Activated naive CD4-positive, alpha-beta T cell treated with anti-CD3 and anti-CD28 coated beads, Interleukin-2, amount 50 U/mL, for 24 hours (primary cell): ENCODE data around the gene CHTF18.

Source experiments
- H3K27ac Mint-ChIP-seq: one replicate; pipeline ENCODE4 v1.8.0; 2021; ENCODE audit warnings: mild to moderate bottlenecking, mixed read lengths
- H3K27me3 Mint-ChIP-seq: one replicate; pipeline ENCODE4 v1.8.0; 2021; ENCODE audit warnings: mixed read lengths
- H3K36me3 Mint-ChIP-seq: one replicate; pipeline ENCODE4 v1.8.0; 2021; ENCODE audit warnings: mixed read lengths
- H3K4me1 Mint-ChIP-seq: one replicate; pipeline ENCODE4 v1.8.0; 2021; ENCODE audit warnings: mixed read lengths
- H3K4me3 Mint-ChIP-seq: one replicate; pipeline ENCODE4 v1.8.0; 2021; ENCODE audit warnings: mild to moderate bottlenecking, mixed read lengths
- H3K9me3 Mint-ChIP-seq: one replicate; pipeline ENCODE4 v1.8.0; 2021; ENCODE audit warnings: mixed read lengths

Gene CHTF18

GRCh38 chr16:802914-803753 is 14.7 kb downstream of the CHTF18 start:
- H3K27me3 Mint-ChIP-seq: peaks cover 1% of the 10 kb centered on the region
- H3K27ac Mint-ChIP-seq: no peak overlapping the region
- H3K4me1 Mint-ChIP-seq: peaks cover 5% of the 10 kb centered on the region
- H3K36me3 Mint-ChIP-seq: no peaks in the 10 kb centered on the region
- H3K4me3 Mint-ChIP-seq: no peak overlapping the region
- H3K9me3 Mint-ChIP-seq: no peaks in the 10 kb centered on the region

- Mint-ChIP-seq H3K9me3 (no peaks in the 10 kb centered on the region), H3K27me3 (peaks cover 1% of the 10 kb centered on the region), H3K36me3 (no peaks in the 10 kb centered on the region), H3K4me3 (no peak overlapping the region), H3K27ac (no peak overlapping the region), H3K4me1 (peaks cover 9% of the 10 kb centered on the region)
Observed at GRCh38 chr16:803754-804080, 15.3 kb downstream of the CHTF18 start.

GRCh38 chr16:804193-805048 is 16.0 kb downstream of the CHTF18 start:
- Mint-ChIP-seq H3K4me3 (no peak overlapping the region), H3K4me1 (peaks cover 14% of the 10 kb centered on the region), H3K36me3 (no peaks in the 10 kb centered on the region), H3K27ac (no peak overlapping the region), H3K9me3 (no peaks in the 10 kb centered on the region), H3K27me3 (peaks cover 1% of the 10 kb centered on the region)

GRCh38 chr16:805474-805873 is 17.1 kb downstream of the CHTF18 start:
- Mint-ChIP-seq H3K9me3 (no peaks in the 10 kb centered on the region), H3K36me3 (no peaks in the 10 kb centered on the region), H3K27me3 (peaks cover 1% of the 10 kb centered on the region), H3K4me3 (no peak overlapping the region), H3K27ac (no peak overlapping the region), H3K4me1 (peaks cover 16% of the 10 kb centered on the region)

GRCh38 chr16:807347-808084 is 19.1 kb downstream of the CHTF18 start:
- H3K9me3 Mint-ChIP-seq: no peaks in the 10 kb centered on the region
- H3K27me3 Mint-ChIP-seq: no peaks in the 10 kb centered on the region
- peak overlapping the region; percentile 95 for H3K27ac Mint-ChIP-seq
- H3K36me3 Mint-ChIP-seq: no peaks in the 10 kb centered on the region
- H3K4me3 Mint-ChIP-seq: peak overlapping the region; percentile 97
- H3K4me1 Mint-ChIP-seq: peaks cover 16% of the 10 kb centered on the region

- no peaks in the 10 kb centered on the region for H3K9me3 Mint-ChIP-seq
- peak overlapping the region; percentile 97 for H3K4me3 Mint-ChIP-seq
- peak overlapping the region; percentile 95 for H3K27ac Mint-ChIP-seq
- H3K36me3 Mint-ChIP-seq: no peaks in the 10 kb centered on the region
- peaks cover 19% of the 10 kb centered on the region for H3K4me1 Mint-ChIP-seq
- peaks cover 4% of the 10 kb centered on the region for H3K27me3 Mint-ChIP-seq
Observed at GRCh38 chr16:808085-808386, 19.6 kb downstream of the CHTF18 start.

GRCh38 chr16:813204-813915 is 24.9 kb downstream of the CHTF18 start:
- Mint-ChIP-seq H3K9me3 (no peaks in the 10 kb centered on the region), H3K4me1 (peaks cover 16% of the 10 kb centered on the region), H3K4me3 (peak overlapping the region; percentile 20), H3K27ac (no peak overlapping the region), H3K27me3 (peaks cover 9% of the 10 kb centered on the region), H3K36me3 (no peaks in the 10 kb centered on the region)

GRCh38 chr16:813916-814412 is 25.5 kb downstream of the CHTF18 start:
- Mint-ChIP-seq H3K9me3 (no peaks in the 10 kb centered on the region), H3K4me3 (no peak overlapping the region), H3K27ac (no peak overlapping the region), H3K27me3 (peaks cover 9% of the 10 kb centered on the region), H3K4me1 (peaks cover 10% of the 10 kb centered on the region), H3K36me3 (no peaks in the 10 kb centered on the region)

GRCh38 chr16:814974-815373 is 26.6 kb downstream of the CHTF18 start:
- Mint-ChIP-seq H3K27ac (no peak overlapping the region), H3K4me3 (no peak overlapping the region), H3K36me3 (no peaks in the 10 kb centered on the region), H3K9me3 (no peaks in the 10 kb centered on the region), H3K4me1 (peaks cover 13% of the 10 kb centered on the region), H3K27me3 (peaks cover 9% of the 10 kb centered on the region)

- Mint-ChIP-seq H3K27me3 (peaks cover 10% of the 10 kb centered on the region), H3K9me3 (no peaks in the 10 kb centered on the region), H3K4me1 (peaks cover 15% of the 10 kb centered on the region), H3K4me3 (no peak overlapping the region), H3K27ac (no peak overlapping the region), H3K36me3 (no peaks in the 10 kb centered on the region)
Observed at GRCh38 chr16:815861-816260, 27.4 kb downstream of the CHTF18 start.

- peaks cover 15% of the 10 kb centered on the region for H3K4me1 Mint-ChIP-seq
- H3K9me3 Mint-ChIP-seq: no peaks in the 10 kb centered on the region
- peaks cover 15% of the 10 kb centered on the region for H3K27me3 Mint-ChIP-seq
- H3K27ac Mint-ChIP-seq: no peak overlapping the region
- H3K4me3 Mint-ChIP-seq: no peak overlapping the region
- H3K36me3 Mint-ChIP-seq: no peaks in the 10 kb centered on the region
Observed at GRCh38 chr16:817001-817906, 28.8 kb downstream of the CHTF18 start.

- peaks cover 11% of the 10 kb centered on the region for H3K27me3 Mint-ChIP-seq
- no peaks in the 10 kb centered on the region for H3K36me3 Mint-ChIP-seq
- peaks cover 12% of the 10 kb centered on the region for H3K4me1 Mint-ChIP-seq
- no peak overlapping the region for H3K4me3 Mint-ChIP-seq
- H3K9me3 Mint-ChIP-seq: no peaks in the 10 kb centered on the region
- H3K27ac Mint-ChIP-seq: no peak overlapping the region
Observed at GRCh38 chr16:818132-818531, 29.7 kb downstream of the CHTF18 start.

GRCh38 chr16:818592-818991 is 30.2 kb downstream of the CHTF18 start:
- Mint-ChIP-seq H3K27me3 (peaks cover 11% of the 10 kb centered on the region), H3K27ac (no peak overlapping the region), H3K36me3 (no peaks in the 10 kb centered on the region), H3K4me3 (no peak overlapping the region), H3K9me3 (no peaks in the 10 kb centered on the region), H3K4me1 (peaks cover 12% of the 10 kb centered on the region)

- peaks cover 10% of the 10 kb centered on the region for H3K27me3 Mint-ChIP-seq
- no peak overlapping the region for H3K4me3 Mint-ChIP-seq
- no peaks in the 10 kb centered on the region for H3K9me3 Mint-ChIP-seq
- H3K27ac Mint-ChIP-seq: no peak overlapping the region
- peaks cover 9% of the 10 kb centered on the region for H3K4me1 Mint-ChIP-seq
- H3K36me3 Mint-ChIP-seq: no peaks in the 10 kb centered on the region
Observed at GRCh38 chr16:819336-820043, 31.1 kb downstream of the CHTF18 start.
